Peyer's patch (tissue), 4 donors: ENCODE data around the gene ZNF618.
A peak's percentile ranks its signal among the peaks of the same experiment; 100 is the strongest.

Experiments
- CTCF ChIP-seq, 6 experiments: fragments of 450-650 bp in 4 of 6; fragments of 200-600 bp in 2 of 6; sonication (generic) in 1 of 6; IDR thresholded peaks; one replicate each; pipeline ENCODE4 v1.5.1; 2017 to 2019; ENCODE audit warnings: antibody characterized with exemption in 6 of 6, mild to moderate bottlenecking in 3 of 6, moderate library complexity in 1 of 6
- POLR2A ChIP-seq, 2 donors: fragments of 450-650 bp; IDR thresholded peaks; one replicate each; pipeline ENCODE4 v1.5.1; 2017; ENCODE audit warnings: antibody characterized with exemption in 2 of 2, mild to moderate bottlenecking in 2 of 2, moderate library complexity in 2 of 2

DNA sequence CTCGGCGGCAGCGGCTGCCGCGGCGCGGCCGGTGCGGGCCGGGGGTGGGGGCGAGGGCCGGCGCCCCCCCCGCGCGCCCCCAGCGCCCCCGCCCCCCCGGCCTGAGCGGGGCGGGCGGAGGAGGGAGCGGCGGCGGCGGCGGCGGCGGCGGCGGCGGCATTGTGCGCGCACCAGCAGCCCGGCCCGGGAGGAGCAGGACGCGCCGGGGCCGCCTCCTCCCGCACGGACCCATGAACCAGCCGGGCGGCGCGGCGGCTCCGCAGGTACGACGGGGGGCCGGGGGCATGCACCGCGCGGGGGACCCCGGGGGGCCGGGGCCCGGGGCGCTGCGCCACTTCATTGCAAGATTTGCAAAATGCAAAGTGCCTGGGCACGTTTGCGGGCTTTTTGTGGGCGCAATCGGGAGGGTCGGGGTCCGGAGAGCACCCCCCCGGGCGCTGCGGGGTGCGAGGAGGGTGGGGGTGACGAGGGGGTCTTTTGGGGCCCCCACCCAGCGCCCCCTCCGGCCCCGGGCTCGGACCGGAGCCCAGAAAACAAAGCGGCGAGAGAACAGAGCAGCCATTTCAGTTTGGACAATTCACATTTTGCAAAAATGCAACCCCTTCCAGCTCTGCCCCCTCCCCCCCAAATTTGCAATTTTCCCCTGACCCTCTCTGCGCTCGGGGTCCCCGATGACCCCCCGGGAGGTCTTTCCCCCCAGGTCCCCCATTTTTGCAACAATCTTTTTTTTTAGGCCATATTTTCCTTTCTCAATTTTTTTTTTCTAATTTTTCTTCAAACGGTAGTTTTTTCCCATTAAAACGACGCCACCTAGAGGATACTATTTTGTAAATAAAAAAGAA, at the start of gene ZNF618:
- TF ChIP-seq CTCF (IDR thresholded peaks at IDR 0.05) (peak in 5 of 6 experiments; percentile 3 to 62 (median 18)), POLR2A (IDR thresholded peaks at IDR 0.05) (no peak)
